BLaER1 (cell line): Measurements from ENCODE around the gene TMEM220.
"Not testable (repeated sequence)": the region's sequence is repeated elsewhere in the genome, so short reads cannot be mapped to it uniquely, and the experiment has no call there.

Experiments used
- H3K27ac ChIP-seq: shearing (Covaris generic); formaldehyde crosslinking; 2 replicates; pipeline ENCODE4 v1.8.1; 2022
- H3K27me3 ChIP-seq: shearing (Covaris generic); formaldehyde crosslinking; 2 replicates; pipeline ENCODE4 v1.8.1; 2022
- H3K36me3 ChIP-seq: shearing (Covaris generic); formaldehyde crosslinking; 2 replicates; pipeline ENCODE4 v1.8.1; 2022
- H3K4me1 ChIP-seq: shearing (Covaris generic); formaldehyde crosslinking; 2 replicates; pipeline ENCODE4 v1.8.1; 2022
- H3K4me2 ChIP-seq: shearing (Covaris generic); formaldehyde crosslinking; 2 replicates; pipeline ENCODE4 v1.8.1; 2022
- H3K4me3 ChIP-seq: shearing (Covaris generic); formaldehyde crosslinking; 2 replicates; pipeline ENCODE4 v1.8.1; 2022
- H3K9ac ChIP-seq: shearing (Covaris generic); formaldehyde crosslinking; 2 replicates; pipeline ENCODE4 v1.8.1; 2022
- H3K9me3 ChIP-seq: shearing (Covaris generic); formaldehyde crosslinking; 2 replicates; pipeline ENCODE4 v1.8.1; 2022
- H4K20me1 ChIP-seq: shearing (Covaris generic); formaldehyde crosslinking; 2 replicates; pipeline ENCODE4 v1.8.1; 2022
- Cebpa-rat ChIP-seq: shearing (Covaris generic); IDR thresholded peaks from 2 replicates; pipeline ENCODE4 v1.8.1; 2022

Gene TMEM220

DNA sequence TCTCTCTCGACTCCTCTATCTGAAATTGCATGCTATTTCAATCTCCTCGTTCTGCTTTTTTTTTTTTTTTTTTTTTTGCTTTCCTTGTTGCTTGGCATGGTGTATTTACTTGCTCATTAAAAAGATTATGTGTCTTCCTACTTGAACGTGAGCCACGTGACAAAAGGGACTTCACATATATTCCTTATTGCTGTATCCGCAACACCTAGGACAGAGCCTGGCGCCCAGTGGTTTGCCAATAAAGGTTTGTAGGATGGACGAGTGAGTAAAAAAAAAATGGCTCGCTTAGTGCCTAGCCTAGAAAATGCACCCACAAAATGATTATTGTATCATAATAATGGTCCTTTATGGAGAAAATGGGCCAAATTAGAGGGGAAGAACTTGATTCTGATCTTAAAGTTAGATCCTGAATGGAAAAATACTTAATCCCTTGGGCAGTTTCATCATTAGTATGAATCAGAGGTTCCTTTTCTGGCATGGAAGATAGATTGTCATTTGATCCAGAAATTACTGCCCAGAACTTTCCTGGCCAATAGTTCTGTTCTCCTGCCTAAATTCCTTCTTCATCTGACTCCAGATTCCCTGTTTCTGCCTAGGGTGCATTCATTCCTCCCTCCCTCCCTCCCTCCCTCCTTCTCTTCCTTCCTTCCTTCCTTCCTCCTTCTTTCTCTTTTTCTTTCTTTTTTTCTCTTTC lies 13.6 kb upstream of the TMEM220 start:
- Histone ChIP-seq H3K4me1 (peaks cover 17% of the 10 kb centered on the region), H3K4me3 (no peak overlapping the region), H4K20me1 (no peaks in the 10 kb centered on the region), H3K36me3 (no peaks in the 10 kb centered on the region), H3K27ac (no peak overlapping the region), H3K4me2 (no peak overlapping the region), H3K9ac (no peak overlapping the region), H3K9me3 (no peaks in the 10 kb centered on the region), H3K27me3 (no peaks in the 10 kb centered on the region)
- no peak for TF ChIP-seq Cebpa-rat

DNA sequence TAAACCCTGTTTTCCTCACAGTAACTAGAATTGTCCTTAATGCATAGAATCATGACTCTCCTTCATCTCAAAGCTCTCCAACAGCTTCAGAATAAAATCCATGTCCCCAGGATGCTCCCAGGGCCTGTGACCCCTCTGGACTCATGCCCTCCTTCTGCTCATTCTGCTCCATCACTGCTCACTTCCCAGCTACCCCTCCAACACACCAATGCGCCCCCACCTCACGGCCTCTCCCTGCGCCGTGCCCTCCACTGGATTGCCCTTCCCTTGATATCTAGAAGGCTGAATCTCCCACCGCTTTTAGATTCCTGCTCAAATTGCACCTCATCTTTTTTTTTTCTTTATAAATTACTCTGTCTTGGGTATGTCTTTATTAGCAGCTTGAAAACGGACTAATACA lies 12.6 kb upstream of the TMEM220 start:
- no peak overlapping the region for H3K9ac ChIP-seq
- no peaks in the 10 kb centered on the region for H3K27me3 ChIP-seq
- H3K36me3 ChIP-seq, result no peaks in the 10 kb centered on the region
- no peak overlapping the region for H3K4me3 ChIP-seq
- no peak overlapping the region for H3K4me2 ChIP-seq
- H3K4me1 ChIP-seq, result peaks cover 27% of the 10 kb centered on the region
- no peak for TF ChIP-seq Cebpa-rat
- H3K9me3 ChIP-seq, result no peaks in the 10 kb centered on the region
- H4K20me1 ChIP-seq, result no peaks in the 10 kb centered on the region
- no peak overlapping the region for H3K27ac ChIP-seq

DNA sequence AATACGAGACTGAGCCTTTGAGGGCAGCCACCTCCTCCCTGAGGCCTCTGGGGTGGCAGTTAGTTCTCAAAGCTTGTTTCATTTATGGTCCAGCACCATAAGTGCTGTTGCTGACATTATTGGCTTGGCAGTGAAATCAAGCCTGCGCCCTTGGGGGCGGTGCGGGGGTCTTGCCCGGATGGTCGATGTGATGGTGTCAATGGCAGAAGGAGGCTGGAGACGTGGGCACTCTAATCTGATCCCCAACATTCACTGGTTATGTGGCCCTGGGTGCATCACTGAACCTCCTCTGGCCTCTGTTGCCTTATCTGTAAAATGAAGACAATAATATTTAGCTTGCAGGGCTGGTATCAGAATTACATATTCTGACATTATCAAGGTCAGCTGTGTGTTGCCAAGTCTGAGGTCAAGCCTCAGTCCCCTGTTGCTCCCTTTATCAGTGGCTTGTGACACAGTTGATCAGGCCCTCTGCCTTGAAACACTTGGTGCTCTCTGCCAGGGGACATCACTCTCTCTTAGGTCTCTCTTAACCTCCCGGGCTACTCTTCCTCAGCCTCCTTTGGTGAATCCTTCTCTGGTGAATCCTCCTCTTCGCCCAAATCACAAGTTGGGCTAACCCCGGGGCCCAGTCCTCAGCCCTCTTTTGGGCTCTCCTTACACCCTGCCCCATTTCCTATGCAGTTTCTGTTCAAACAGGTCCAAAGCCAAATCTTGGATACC lies 11.8 kb upstream of the TMEM220 start:
- Histone ChIP-seq H3K4me1 (peaks cover 34% of the 10 kb centered on the region), H3K27me3 (no peaks in the 10 kb centered on the region), H3K4me2 (no peak overlapping the region), H3K27ac (no peak overlapping the region), H3K9ac (no peak overlapping the region), H3K36me3 (no peaks in the 10 kb centered on the region), H3K9me3 (no peaks in the 10 kb centered on the region), H4K20me1 (no peaks in the 10 kb centered on the region), H3K4me3 (no peak overlapping the region)
- TF ChIP-seq Cebpa-rat, result no peak

DNA sequence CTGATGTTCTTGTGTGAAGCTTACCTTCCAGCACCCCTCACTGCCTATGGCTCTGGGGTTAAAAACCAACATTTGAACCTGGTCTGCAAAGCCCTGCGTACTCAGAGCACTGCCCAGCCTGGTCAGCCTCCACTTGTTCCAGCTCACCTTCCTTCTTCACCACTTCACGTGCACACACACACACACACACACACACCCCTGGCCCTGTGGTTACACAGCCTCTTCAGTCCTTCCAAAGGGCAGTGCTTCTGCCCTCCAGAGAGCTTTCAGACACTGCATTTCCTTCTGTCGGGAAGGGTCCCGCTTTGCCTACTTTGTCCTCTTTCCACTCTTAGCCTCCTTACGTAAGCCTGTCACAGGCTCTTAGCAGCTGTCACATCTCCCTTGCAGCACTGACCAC lies 9.6 kb upstream of the TMEM220 start:
- no peak overlapping the region for H3K9ac ChIP-seq
- no peak overlapping the region for H3K4me3 ChIP-seq
- H3K4me2 ChIP-seq, result no peak overlapping the region
- no peaks in the 10 kb centered on the region for H3K9me3 ChIP-seq
- H3K4me1 ChIP-seq, result peaks cover 23% of the 10 kb centered on the region
- no peak overlapping the region for H3K27ac ChIP-seq
- TF ChIP-seq Cebpa-rat, result no peak
- no peaks in the 10 kb centered on the region for H3K27me3 ChIP-seq
- H3K36me3 ChIP-seq, result no peaks in the 10 kb centered on the region
- H4K20me1 ChIP-seq, result no peaks in the 10 kb centered on the region

DNA sequence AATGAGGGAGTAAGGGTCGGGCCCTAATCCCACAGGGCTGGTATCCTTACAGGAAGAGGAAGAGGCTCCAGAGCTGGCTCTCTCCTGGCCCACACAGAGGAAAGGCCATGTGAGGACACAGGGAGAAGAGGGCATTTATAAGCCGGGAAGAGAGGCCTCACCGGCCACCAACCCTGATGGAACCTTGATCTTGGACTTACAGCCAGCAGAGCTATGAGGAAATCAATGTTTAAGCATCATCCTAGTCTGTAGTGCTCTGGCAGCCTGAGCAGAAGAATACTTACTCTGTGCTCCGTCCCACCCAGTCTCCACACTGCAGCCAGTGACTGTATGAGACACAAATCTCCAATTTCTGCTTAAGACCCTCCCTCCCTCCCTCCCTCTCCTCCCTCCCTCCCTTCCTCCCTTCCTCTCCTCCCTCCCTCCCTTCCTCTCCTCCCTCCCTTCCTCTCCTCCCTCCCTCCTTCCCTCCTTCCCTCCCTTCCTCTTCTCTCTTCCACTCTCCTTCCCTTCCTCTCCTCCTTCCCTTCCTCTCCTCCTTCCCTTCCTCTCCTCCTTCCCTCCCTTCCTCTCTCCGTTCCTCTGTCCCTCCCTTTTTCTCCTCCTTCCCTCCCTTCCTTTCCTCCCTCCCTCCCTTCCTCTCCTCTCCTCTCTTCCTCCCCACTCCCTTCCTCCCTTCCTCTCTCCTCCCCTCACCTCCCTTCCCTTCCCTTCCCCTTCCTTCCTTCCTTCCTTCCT lies 8.9 kb upstream of the TMEM220 start:
- Histone ChIP-seq H3K4me1 (peaks cover 18% of the 10 kb centered on the region), H4K20me1 (no peaks in the 10 kb centered on the region), H3K27ac (no peak overlapping the region), H3K27me3 (no peaks in the 10 kb centered on the region), H3K4me2 (no peak overlapping the region), H3K9ac (no peak overlapping the region), H3K36me3 (no peaks in the 10 kb centered on the region), H3K4me3 (no peak overlapping the region), H3K9me3 (no peaks in the 10 kb centered on the region)
- TF ChIP-seq Cebpa-rat, result no peak

DNA sequence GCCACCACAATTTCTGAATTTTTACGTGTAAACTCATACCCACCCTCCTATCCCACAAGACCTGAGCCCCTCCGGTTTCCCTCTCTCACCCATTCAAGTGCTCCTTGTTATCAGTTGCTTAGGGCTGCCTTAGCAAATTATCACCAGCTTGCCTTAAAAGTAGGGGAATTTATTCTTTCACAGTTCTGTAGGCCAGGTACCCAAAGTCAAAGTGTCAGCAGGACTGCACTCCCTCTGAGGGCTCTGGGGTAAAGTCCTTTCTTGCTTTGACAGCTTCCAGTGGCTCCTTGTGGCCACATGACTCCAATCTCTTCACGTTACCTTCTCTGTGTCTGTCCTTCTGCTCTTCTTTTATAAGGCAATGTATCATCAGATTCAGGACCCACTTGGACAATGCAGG lies 7.9 kb upstream of the TMEM220 start:
- H3K27me3 ChIP-seq, result no peaks in the 10 kb centered on the region
- no peak overlapping the region for H3K27ac ChIP-seq
- no peaks in the 10 kb centered on the region for H4K20me1 ChIP-seq
- no peak for TF ChIP-seq Cebpa-rat
- peak overlapping the region; percentile 41 for H3K4me2 ChIP-seq
- H3K36me3 ChIP-seq, result no peaks in the 10 kb centered on the region
- H3K4me1 ChIP-seq, result peaks cover 18% of the 10 kb centered on the region
- H3K4me3 ChIP-seq, result no peak overlapping the region
- H3K9me3 ChIP-seq, result no peaks in the 10 kb centered on the region
- no peak overlapping the region for H3K9ac ChIP-seq

DNA sequence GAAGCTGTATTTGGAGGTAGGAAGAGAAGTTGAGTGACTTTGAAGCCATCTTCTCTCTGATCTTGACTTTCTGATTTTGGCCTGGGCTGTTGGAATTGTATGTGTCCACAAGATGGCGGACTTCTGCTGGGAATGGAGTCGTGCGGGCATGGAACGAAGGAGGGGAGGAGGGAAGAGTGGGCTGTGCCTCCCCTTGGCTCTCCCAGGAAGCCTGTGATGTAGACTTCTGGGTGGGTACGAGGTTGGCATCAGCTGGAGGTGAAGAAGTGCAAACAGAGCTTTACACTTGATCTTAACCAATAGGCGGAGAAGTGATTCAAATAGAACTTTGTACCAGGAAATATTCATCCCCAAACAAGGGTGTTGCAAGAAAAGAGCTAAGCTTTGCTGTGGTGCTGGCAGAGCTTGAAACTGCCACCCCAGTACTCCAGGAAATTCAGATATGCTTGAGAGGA lies 7.4 kb upstream of the TMEM220 start:
- Histone ChIP-seq H3K9ac (no peak overlapping the region), H3K27me3 (no peaks in the 10 kb centered on the region), H3K36me3 (no peaks in the 10 kb centered on the region), H3K27ac (no peak overlapping the region), H3K4me3 (no peak overlapping the region), H4K20me1 (no peaks in the 10 kb centered on the region), H3K4me1 (peaks cover 18% of the 10 kb centered on the region), H3K9me3 (no peaks in the 10 kb centered on the region), H3K4me2 (peak overlapping the region; percentile 41)
- TF ChIP-seq Cebpa-rat, result no peak

DNA sequence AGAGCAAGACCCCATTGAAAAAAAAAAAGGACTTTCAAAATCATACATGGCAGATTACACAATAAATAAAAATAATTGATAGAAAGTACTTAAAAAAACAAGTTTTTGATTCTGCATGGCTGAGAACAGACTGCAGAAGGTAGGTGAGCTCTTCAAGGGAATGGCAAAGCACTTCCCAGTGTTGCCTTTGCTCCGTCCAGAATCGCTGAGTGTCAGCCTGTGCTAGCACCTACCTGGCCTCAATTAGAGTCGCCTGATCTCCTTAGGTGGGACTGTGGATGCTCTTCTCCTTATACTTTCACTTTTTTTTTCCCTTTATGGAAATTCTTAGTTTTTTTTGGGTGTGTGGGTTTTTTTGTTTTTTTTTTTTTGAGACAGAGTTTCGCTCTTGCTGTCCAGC lies 6.0 kb upstream of the TMEM220 start:
- TF ChIP-seq Cebpa-rat, result no peak
- no peaks in the 10 kb centered on the region for H3K27me3 ChIP-seq
- H4K20me1 ChIP-seq, result no peaks in the 10 kb centered on the region
- H3K4me3 ChIP-seq, result no peak overlapping the region
- no peaks in the 10 kb centered on the region for H3K9me3 ChIP-seq
- H3K4me2 ChIP-seq, result no peak overlapping the region
- H3K27ac ChIP-seq, result no peak overlapping the region
- H3K9ac ChIP-seq, result no peak overlapping the region
- no peaks in the 10 kb centered on the region for H3K36me3 ChIP-seq
- peaks cover 25% of the 10 kb centered on the region for H3K4me1 ChIP-seq

DNA sequence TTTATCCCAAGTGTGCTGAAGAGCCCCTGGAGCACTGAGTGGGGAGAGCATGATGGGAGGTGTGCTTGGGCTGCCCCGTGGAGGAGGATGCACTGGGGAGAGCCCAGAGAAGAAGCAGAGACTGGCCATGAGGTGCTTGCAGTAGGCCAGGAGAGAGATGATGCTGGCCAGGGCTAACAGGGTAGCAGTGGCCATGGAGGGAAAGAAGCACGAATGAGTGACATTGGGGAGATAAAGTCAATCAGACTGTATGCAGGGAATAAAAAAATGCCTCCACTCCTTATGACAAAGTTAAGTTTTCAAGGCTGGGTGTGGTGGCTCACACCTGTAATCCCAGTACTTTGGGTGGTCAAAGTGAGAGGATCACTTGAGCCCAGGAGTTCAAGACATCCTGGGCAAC lies 5.4 kb upstream of the TMEM220 start:
- H3K27ac ChIP-seq, result no peak overlapping the region
- no peaks in the 10 kb centered on the region for H3K9me3 ChIP-seq
- H3K9ac ChIP-seq, result no peak overlapping the region
- no peaks in the 10 kb centered on the region for H4K20me1 ChIP-seq
- peaks cover 29% of the 10 kb centered on the region for H3K4me1 ChIP-seq
- no peak overlapping the region for H3K4me2 ChIP-seq
- no peaks in the 10 kb centered on the region for H3K27me3 ChIP-seq
- H3K36me3 ChIP-seq, result no peaks in the 10 kb centered on the region
- no peak for TF ChIP-seq Cebpa-rat
- H3K4me3 ChIP-seq, result no peak overlapping the region

DNA sequence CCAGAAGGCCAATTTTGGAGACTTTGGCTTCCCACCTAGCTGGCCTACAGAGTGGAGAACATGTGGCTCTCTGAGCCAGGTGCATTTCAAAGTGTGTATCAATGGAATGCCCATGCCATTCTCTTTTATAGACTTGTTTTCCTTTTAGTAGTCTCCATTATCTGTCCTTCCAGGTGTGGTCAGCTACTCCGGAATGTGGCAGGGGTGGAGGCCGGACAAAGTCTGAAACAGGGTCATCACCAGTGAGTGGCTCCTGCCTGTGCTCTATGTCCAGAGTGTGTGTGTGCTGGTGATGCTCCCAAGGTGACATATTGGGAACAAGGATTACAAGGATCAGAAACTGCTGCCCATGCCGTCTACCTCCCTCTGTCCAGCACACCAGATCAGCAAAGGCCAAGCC lies 3.8 kb upstream of the TMEM220 start:
- H3K27me3 ChIP-seq, result no peaks in the 10 kb centered on the region
- peaks cover 35% of the 10 kb centered on the region for H3K4me1 ChIP-seq
- H4K20me1 ChIP-seq, result no peaks in the 10 kb centered on the region
- no peak for TF ChIP-seq Cebpa-rat
- no peak overlapping the region for H3K4me3 ChIP-seq
- H3K4me2 ChIP-seq, result no peak overlapping the region
- H3K9me3 ChIP-seq, result no peaks in the 10 kb centered on the region
- no peak overlapping the region for H3K27ac ChIP-seq
- no peak overlapping the region for H3K9ac ChIP-seq
- no peaks in the 10 kb centered on the region for H3K36me3 ChIP-seq

DNA sequence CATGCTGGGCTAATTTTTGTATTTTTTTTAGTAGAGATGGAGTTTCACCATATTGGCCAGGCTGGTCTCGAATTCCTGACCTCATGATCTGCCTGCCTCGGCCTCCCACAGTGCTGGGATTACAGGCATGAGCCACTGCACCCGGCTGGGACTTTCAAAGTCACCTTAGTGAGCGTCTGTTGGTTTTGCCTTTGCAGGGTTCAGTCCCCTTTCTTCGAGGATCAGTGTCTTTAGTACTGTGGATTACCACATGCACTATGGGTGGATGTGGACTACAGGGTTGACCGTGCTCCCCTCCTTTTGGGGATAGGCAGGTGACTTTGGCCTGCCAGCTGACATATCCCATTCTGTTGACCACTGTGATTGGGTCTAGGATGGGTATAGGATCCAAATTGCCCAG lies 2.3 kb upstream of the TMEM220 start:
- H3K4me2 ChIP-seq, H3K4me3 ChIP-seq, H3K9ac ChIP-seq, H4K20me1 ChIP-seq, H3K36me3 ChIP-seq, H3K27ac ChIP-seq, H3K27me3 ChIP-seq, H3K9me3 ChIP-seq: not testable (repeated sequence)
- H3K4me1 ChIP-seq, result peaks cover 21% of the 10 kb centered on the region
